ENCODE measurements around the gene NDUFS1.
"Not testable (repeated sequence)": the region's sequence is repeated elsewhere in the genome, so short reads cannot be mapped to it uniquely, and the experiment has no call there.

- TF ChIP-seq CTCF, POLR2A (IDR thresholded peaks at IDR 0.05): not testable (repeated sequence)
Observed at GRCh38 chr2:206181526-206181925, 22.3 kb upstream of the NDUFS1 start.

All from testis (tissue), 2 donors.